Endothelial cell of umbilical vein (primary cell): Measurements from ENCODE around the gene WDR43. TPM values are rescaled to one million over a fixed set of nuclear protein-coding genes. Genes with fewer than 3 reads are reported as not detected.

ENCODE experiments used
- BruUV-seq: library from RNA; stranded (reverse); fragments of 400-500 nt; replicated peaks from 2 replicates; lab custom pipeline; 2021; lab: Mats Ljungman, UMichigan
- CTCF ChIA-PET: fragments of 300-600, 350-600 bp; sonication (Branson Sonifier 250); formaldehyde crosslinking; loops from one replicate; lab custom pipeline; 2021; ENCODE audit warnings: antibody characterized with exemption, inconsistent platforms; lab: Charles Lee
- POLR2A ChIA-PET: fragments of 300-600, 350-600 bp; sonication (Branson Sonifier 250); formaldehyde crosslinking; loops from one replicate; lab custom pipeline; 2021; ENCODE audit warnings: antibody characterized with exemption, inconsistent platforms; lab: Charles Lee
- DNase-seq: peaks from one replicate; pipeline ENCODE4 v3.0.0-alpha.2; 2011; ENCODE audit warnings: low read depth, low spot score
- FAIRE-seq: peaks from 2 replicates; lab custom pipeline; 2011; peaks lifted over from hg19 to GRCh38; lab: Jason Lieb, UNC
- H2AFZ ChIP-seq: 2 replicates; pipeline ENCODE4 v1.6.0; 2012; ENCODE audit warnings: low read depth, low read length, control low read depth, inconsistent platforms
- H3K27ac ChIP-seq: 2 replicates; pipeline ENCODE4 v1.5.1; 2011; ENCODE audit warnings: low read depth, mild to moderate bottlenecking, control low read depth, low read length, moderate library complexity; ENCODE audit not compliant: insufficient read depth
- H3K27me3 ChIP-seq, 2 experiments: 2 replicates each; pipeline versions ENCODE4 v1.6.0 to v1.6.1; 2011; ENCODE audit warnings: low read length in 2 of 2, mixed read lengths in 1 of 2; ENCODE audit not compliant: control insufficient read depth in 2 of 2, insufficient read depth in 2 of 2
- H3K36me3 ChIP-seq, 2 experiments: 2 replicates in 1 of 2; 3 replicates in 1 of 2; pipeline ENCODE4 v1.5.1; 2011; ENCODE audit warnings: low read length in 2 of 2, mild to moderate bottlenecking in 1 of 2, moderate library complexity in 1 of 2; ENCODE audit not compliant: control insufficient read depth in 2 of 2, insufficient read depth in 2 of 2; ENCODE audit errors: extremely low read depth in 1 of 2
- H3K4me1 ChIP-seq: 3 replicates; pipeline ENCODE4 v1.5.1; 2011; ENCODE audit warnings: mild to moderate bottlenecking, low read length; ENCODE audit not compliant: control insufficient read depth, insufficient read depth; ENCODE audit errors: extremely low read depth
- H3K4me2 ChIP-seq: 2 replicates; pipeline ENCODE4 v1.6.1; 2011; ENCODE audit warnings: low read length, control low read depth, mixed read lengths; ENCODE audit not compliant: insufficient read depth
- H3K4me3 ChIP-seq, 3 experiments: fragments of 200-600 bp in 1 of 3; sonication (generic), shearing (Covaris generic) in 1 of 3; replicated peaks in 1 of 3; 2 replicates each; pipeline ENCODE4 v1.5.1; 2011 to 2016; ENCODE audit warnings: control low read depth in 3 of 3, low read length in 3 of 3, mild to moderate bottlenecking in 2 of 3, inconsistent platforms in 1 of 3, low read depth in 1 of 3, moderate library complexity in 1 of 3; ENCODE audit not compliant: insufficient read depth in 1 of 3
- H3K79me2 ChIP-seq: 2 replicates; pipeline ENCODE4 v1.6.0; 2012; ENCODE audit warnings: low read length, inconsistent platforms; ENCODE audit not compliant: control insufficient read depth, insufficient read depth
- H3K9ac ChIP-seq: replicated peaks from 2 replicates; pipeline ENCODE3; 2011; ENCODE audit warnings: low read length, control low read depth; ENCODE audit not compliant: insufficient read depth; ENCODE audit errors: extremely low read depth
- H3K9me1 ChIP-seq: replicated peaks from 3 replicates; pipeline ENCODE4 v1.6.0; 2011; ENCODE audit warnings: mild to moderate bottlenecking, low read length; ENCODE audit not compliant: control insufficient read depth, insufficient read depth; ENCODE audit errors: extremely low read depth
- H3K9me3 ChIP-seq: replicated peaks from 2 replicates; pipeline ENCODE4 v1.5.1; 2012; ENCODE audit warnings: low read length, inconsistent platforms; ENCODE audit not compliant: control insufficient read depth, insufficient read depth
- H4K20me1 ChIP-seq: replicated peaks from 2 replicates; pipeline ENCODE3; 2011; ENCODE audit warnings: mild to moderate bottlenecking, low read length; ENCODE audit not compliant: control insufficient read depth, insufficient read depth; ENCODE audit errors: extremely low read depth
- CTCF ChIP-seq, 2 donors: IDR thresholded peaks; 1 replicate in 1 of 2; 2 replicates in 1 of 2; pipeline ENCODE4 v1.5.1; 2011; ENCODE audit warnings: low read length in 2 of 2, mild to moderate bottlenecking in 2 of 2, moderate library complexity in 2 of 2, control low read depth in 1 of 2, inconsistent platforms in 1 of 2, low read depth in 1 of 2; ENCODE audit not compliant: insufficient read depth in 1 of 2; ENCODE audit errors: extremely low read depth in 1 of 2
- EZH2 ChIP-seq: IDR thresholded peaks from 2 replicates; pipeline ENCODE4 v1.6.1; 2012; ENCODE audit warnings: borderline replicate concordance, low read depth, mild to moderate bottlenecking, moderate library complexity, low read length, inconsistent platforms; ENCODE audit not compliant: severe bottlenecking
- MYC ChIP-seq: IDR thresholded peaks from one replicate; pipeline ENCODE4 v1.6.1; 2011; ENCODE audit warnings: mild to moderate bottlenecking, low read depth, low read length
- dilution Hi-C: fragments of 300-500 bp; cut with MboI; formaldehyde crosslinking; loops from one replicate; pipeline ENCODE4 v1.15.0; 2019; ENCODE audit warnings: low sequenced_read_pairs; ENCODE audit not compliant: extremely low pct_ligation_motif_present
- intact Hi-C: fragments of 100-400 bp; cut with micrococcal nuclease; formaldehyde crosslinking; loops from one replicate; pipeline ENCODE4 v1.10.0; 2022
- polyA plus RNA-seq, 4 experiments: library from polyadenylated mRNA; depleted of rRNA in 3 of 4; stranded (reverse) in 3 of 4; unstranded in 1 of 4; fragments of >200 nt; gene quantifications; 2 replicates each; pipeline versions ENCODE4 v1.2.1 to v1.2.3, GENCODE V29; 2011 to 2012; ENCODE audit warnings: missing spikeins in 1 of 4
- total RNA-seq: library from RNA; stranded (reverse); gene quantifications from 2 replicates; pipeline ENCODE4 v1.2.3, GENCODE V29; 2021

Gene WDR43
- total and polyA plus RNA-seq, 2 donors (not counting 3 experiments of a cell fraction or from before 2014, with no cell fraction given): 23.7 to 60.6 TPM

DNA sequence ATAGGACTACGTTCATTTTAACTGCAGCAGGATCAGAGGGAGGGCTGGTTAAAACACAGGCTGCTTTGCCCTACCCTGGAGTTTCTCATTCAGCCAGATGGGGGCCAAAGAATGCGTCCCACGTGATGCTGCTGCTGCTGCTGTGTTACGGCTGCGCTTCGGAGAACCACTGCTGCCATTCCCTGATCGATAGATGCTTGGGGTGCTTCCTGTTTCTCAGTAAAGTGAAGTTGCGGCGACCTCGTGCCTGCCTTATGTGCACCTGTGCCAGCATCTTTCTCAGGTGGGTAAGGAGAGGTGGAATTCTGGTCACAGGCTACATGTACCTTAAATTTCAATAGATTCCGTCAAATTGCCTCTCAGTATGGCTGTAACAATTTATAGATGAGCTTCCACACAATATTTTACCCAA, 62.0 kb downstream of the WDR43 start:
- Histone ChIP-seq H3K4me3 (no peak overlapping the region), H3K27me3 (no peaks in the 10 kb centered on the region)

GRCh38 chr2:28956890-28957289, 62.4 kb downstream of the WDR43 start:
- FAIRE-seq (peak; percentile 62), DNase-seq (no peak)
- ChIA-PET POLR2A (no interaction called here), CTCF (no interaction called here)
- Histone ChIP-seq H4K20me1 (no peaks in the 10 kb centered on the region), H3K36me3 (no peaks in the 10 kb centered on the region), H3K79me2 (no peaks in the 10 kb centered on the region), H3K4me2 (peak overlapping the region; percentile 29), H3K27me3 (no peaks in the 10 kb centered on the region), H3K27ac (no peak overlapping the region), H3K9me1 (no peaks in the 10 kb centered on the region), H3K4me1 (peaks cover 3% of the 10 kb centered on the region), H3K9ac (no peak overlapping the region), H3K9me3 (no peaks in the 10 kb centered on the region), H3K4me3 (no peak overlapping the region), H2AFZ (peak overlapping the region; percentile 42)
- no TSS peak for BruUV-seq
- dilution Hi-C loops: no loop called here
- intact Hi-C loops: loop anchor here (1.0 to 2.0 kb wide), 3 partner anchors 136 to 1115 kb away; no protein-coding TSS in a partner anchor
- TF ChIP-seq CTCF (IDR thresholded peaks at IDR 0.05; ENCODE audit: extremely low read depth in 1 of 2, insufficient read depth in 1 of 2, low read depth in 1 of 2, low read length in 2 of 2) (peak; percentile 26 to 45), EZH2 (no peak)

More for the DNA sequence above, 62.0 kb downstream of the WDR43 start:
- no peak for DNase-seq
- dilution Hi-C loops: no loop called here
- H3K4me2 ChIP-seq: peak overlapping the region; percentile 29
- H3K9ac ChIP-seq: no peak overlapping the region
- no peaks in the 10 kb centered on the region for H3K79me2 ChIP-seq
- no peak overlapping the region for H3K27ac ChIP-seq
- ChIA-PET POLR2A (no interaction called here), CTCF (interaction anchor here (0.8 to 1.7 kb wide), 4 partner anchors 228 to 1116 kb away, joined by 3 to 7 read pairs (median 4); no protein-coding TSS in a partner anchor)
- no peaks in the 10 kb centered on the region for H3K9me3 ChIP-seq
- peaks cover 3% of the 10 kb centered on the region for H3K4me1 ChIP-seq
- H4K20me1 ChIP-seq: no peaks in the 10 kb centered on the region
- peak overlapping the region; percentile 42 for H2AFZ ChIP-seq
- intact Hi-C loops: loop anchor here (1.0 to 2.0 kb wide), 2 partner anchors 136 to 389 kb away; no protein-coding TSS in a partner anchor
- BruUV-seq: no TSS peak
- H3K36me3 ChIP-seq: no peaks in the 10 kb centered on the region
- FAIRE-seq: peak; percentile 59
- no peaks in the 10 kb centered on the region for H3K9me1 ChIP-seq
- TF ChIP-seq CTCF (IDR thresholded peaks at IDR 0.05; ENCODE audit: extremely low read depth in 1 of 2, insufficient read depth in 1 of 2, low read depth in 1 of 2, low read length in 2 of 2) (peak; percentile 17 to 52), MYC (no peak)
